ENCODE results near the gene ELF4.

GRCh38 chrX:130028196-130028595 is 82.1 kb downstream of the ELF4 start:
- TF ChIP-seq ZBTB49 (tag by site-specific recombination; IDR thresholded peaks at IDR 0.05; ENCODE audit: low read depth), result no peak
- no peak for TF ChIP-seq SCRT1 (tag by site-specific recombination; IDR thresholded peaks at IDR 0.05; ENCODE audit: borderline replicate concordance)
- TF ChIP-seq CTCF (tag by site-specific recombination; IDR thresholded peaks at IDR 0.05), result peak; percentile 36; the same call in 1 of the 2 replicates
- no peak for TF ChIP-seq ZNF548 (tag by site-specific recombination; IDR thresholded peaks at IDR 0.05)
- TF ChIP-seq ZFHX2 (tag by site-specific recombination; conservative IDR thresholded peaks at IDR 0.05), result no peak
- no peak for TF ChIP-seq REPIN1 (tag by site-specific recombination; IDR thresholded peaks at IDR 0.05; ENCODE audit: low read depth)
- TF ChIP-seq ZNF621 (tag by site-specific recombination; IDR thresholded peaks at IDR 0.05), result no peak
- TF ChIP-seq ZNF549 (tag by site-specific recombination; IDR thresholded peaks at IDR 0.05), result no peak
- no peak for TF ChIP-seq ZNF24 (tag by site-specific recombination; IDR thresholded peaks at IDR 0.05)
- no peak for TF ChIP-seq HOXA7 (CRISPR knock-in tag; IDR thresholded peaks at IDR 0.05; ENCODE audit: borderline replicate concordance)
- no peak for TF ChIP-seq ZNF18 (tag by site-specific recombination; IDR thresholded peaks at IDR 0.05)
- no peak for TF ChIP-seq REST (tag by site-specific recombination; IDR thresholded peaks at IDR 0.05)
